ENCODE measurements around the gene CLCA4. TPM values are rescaled to one million over a fixed set of nuclear protein-coding genes. Genes with fewer than 3 reads are reported as not detected.
A peak's percentile ranks its signal among the peaks of the same experiment; 100 is the strongest.
"Not testable (repeated sequence)": the region's sequence is repeated elsewhere in the genome, so short reads cannot be mapped to it uniquely, and the experiment has no call there.

The CLCA4 gene
- total RNA-seq, 1 donor, result not detected

GRCh38 chr1:86583593-86583992 lies 36.7 kb downstream of the CLCA4 start:
- no peak overlapping the region for H2AFZ ChIP-seq (ENCODE audit: low read length)
- peaks cover 5% of the 10 kb centered on the region for H3K27me3 ChIP-seq (ENCODE audit: insufficient read depth, low read length)
- no peak overlapping the region for H3K4me3 ChIP-seq (ENCODE audit: insufficient read depth, low read length)
- H3K36me3 ChIP-seq (ENCODE audit: insufficient read depth, low read length), result no peaks in the 10 kb centered on the region
- no peak overlapping the region for H3K27ac ChIP-seq (ENCODE audit: low read depth, low read length)
- DNase-seq (ENCODE audit: insufficient read length, low spot score, missing footprints), result no peak
- TF ChIP-seq CTCF (IDR thresholded peaks at IDR 0.05; ENCODE audit: extremely low read depth, low read depth, low read length), result no peak
- no peaks in the 10 kb centered on the region for H4K20me1 ChIP-seq (ENCODE audit: insufficient read depth, low read length)
- H3K4me2 ChIP-seq (ENCODE audit: insufficient read depth, low read length), result no peak overlapping the region
- H3K9me3 ChIP-seq (ENCODE audit: low read depth, low read length), result no peaks in the 10 kb centered on the region
- H3K4me1 ChIP-seq (ENCODE audit: insufficient read depth, low read length), result no peaks in the 10 kb centered on the region
- no peaks in the 10 kb centered on the region for H3K79me2 ChIP-seq (ENCODE audit: insufficient read depth, low read length)

- no peak overlapping the region for H3K4me3 ChIP-seq (ENCODE audit: insufficient read depth, low read length)
- H3K4me2 ChIP-seq (ENCODE audit: insufficient read depth, low read length), result no peak overlapping the region
- H4K20me1 ChIP-seq (ENCODE audit: insufficient read depth, low read length), result no peaks in the 10 kb centered on the region
- H3K9me3 ChIP-seq (ENCODE audit: low read depth, low read length), result no peaks in the 10 kb centered on the region
- H3K79me2 ChIP-seq (ENCODE audit: insufficient read depth, low read length), result no peaks in the 10 kb centered on the region
- H3K27ac ChIP-seq (ENCODE audit: low read depth, low read length), result no peak overlapping the region
- no peak for TF ChIP-seq CTCF (IDR thresholded peaks at IDR 0.05; ENCODE audit: extremely low read depth, low read depth, low read length)
- DNase-seq (ENCODE audit: insufficient read length, low spot score, missing footprints), result no peak
- H2AFZ ChIP-seq (ENCODE audit: low read length), result no peak overlapping the region
- H3K27me3 ChIP-seq (ENCODE audit: insufficient read depth, low read length), result peaks cover 6% of the 10 kb centered on the region
- no peaks in the 10 kb centered on the region for H3K4me1 ChIP-seq (ENCODE audit: insufficient read depth, low read length)
- no peaks in the 10 kb centered on the region for H3K36me3 ChIP-seq (ENCODE audit: insufficient read depth, low read length)
These were observed 47.4 kb downstream of the CLCA4 start for GRCh38 chr1:86594284-86594770.

DNA sequence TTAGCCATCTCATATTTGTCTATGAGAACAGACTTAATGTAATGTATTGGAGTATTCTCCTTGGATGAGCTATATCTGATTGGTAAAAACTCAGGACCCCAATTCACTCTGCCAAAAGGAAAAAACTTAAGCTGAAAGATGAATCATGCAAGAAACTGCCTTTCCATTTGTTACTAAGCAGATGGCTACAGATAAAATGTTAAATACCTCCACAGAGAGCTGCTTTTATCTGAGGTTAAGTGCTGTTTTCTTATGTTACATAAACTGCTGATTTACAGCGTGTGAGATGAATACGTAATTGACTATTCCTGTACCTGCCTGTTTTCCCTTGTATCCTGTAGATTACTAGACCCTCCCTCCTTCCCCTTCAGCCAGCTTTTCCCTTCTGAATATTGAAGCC lies 49.3 kb downstream of the CLCA4 start:
- Histone ChIP-seq H3K4me1 (ENCODE audit: insufficient read depth, low read length) (no peaks in the 10 kb centered on the region), H3K36me3 (ENCODE audit: insufficient read depth, low read length) (no peaks in the 10 kb centered on the region), H3K27me3 (ENCODE audit: insufficient read depth, low read length) (peaks cover 3% of the 10 kb centered on the region), H3K4me2 (ENCODE audit: insufficient read depth, low read length) (no peak overlapping the region), H4K20me1 (ENCODE audit: insufficient read depth, low read length) (no peaks in the 10 kb centered on the region), H3K79me2 (ENCODE audit: insufficient read depth, low read length) (no peaks in the 10 kb centered on the region), H3K27ac (ENCODE audit: low read depth, low read length) (no peak overlapping the region), H3K4me3 (ENCODE audit: insufficient read depth, low read length) (no peak overlapping the region), H3K9me3 (ENCODE audit: low read depth, low read length) (no peaks in the 10 kb centered on the region), H2AFZ (ENCODE audit: low read length) (no peak overlapping the region)
- TF ChIP-seq CTCF (IDR thresholded peaks at IDR 0.05; ENCODE audit: extremely low read depth, low read depth, low read length), result no peak
- peak; percentile 39 for DNase-seq (ENCODE audit: insufficient read length, low spot score, missing footprints)

GRCh38 chr1:86596741-86597290 lies 49.9 kb downstream of the CLCA4 start:
- no peak for TF ChIP-seq CTCF (IDR thresholded peaks at IDR 0.05; ENCODE audit: extremely low read depth, low read depth, low read length)
- no peaks in the 10 kb centered on the region for H3K79me2 ChIP-seq (ENCODE audit: insufficient read depth, low read length)
- no peak for DNase-seq (ENCODE audit: insufficient read length, low spot score, missing footprints)
- H3K4me1 ChIP-seq (ENCODE audit: insufficient read depth, low read length), result no peaks in the 10 kb centered on the region
- H3K9me3 ChIP-seq (ENCODE audit: low read depth, low read length), result no peaks in the 10 kb centered on the region
- no peak overlapping the region for H3K4me2 ChIP-seq (ENCODE audit: insufficient read depth, low read length)
- no peak overlapping the region for H3K27ac ChIP-seq (ENCODE audit: low read depth, low read length)
- no peak overlapping the region for H3K4me3 ChIP-seq (ENCODE audit: insufficient read depth, low read length)
- H2AFZ ChIP-seq (ENCODE audit: low read length), result no peak overlapping the region
- H3K27me3 ChIP-seq (ENCODE audit: insufficient read depth, low read length), result peaks cover 3% of the 10 kb centered on the region
- H3K36me3 ChIP-seq (ENCODE audit: insufficient read depth, low read length), result no peaks in the 10 kb centered on the region
- no peaks in the 10 kb centered on the region for H4K20me1 ChIP-seq (ENCODE audit: insufficient read depth, low read length)

GRCh38 chr1:86606080-86606479 lies 59.2 kb downstream of the CLCA4 start:
- H3K9me3 ChIP-seq (ENCODE audit: low read depth, low read length); H3K27ac ChIP-seq (ENCODE audit: low read depth, low read length); H3K36me3 ChIP-seq (ENCODE audit: insufficient read depth, low read length); H3K79me2 ChIP-seq (ENCODE audit: insufficient read depth, low read length); H3K4me3 ChIP-seq (ENCODE audit: insufficient read depth, low read length); H4K20me1 ChIP-seq (ENCODE audit: insufficient read depth, low read length); H2AFZ ChIP-seq (ENCODE audit: low read length); H3K27me3 ChIP-seq (ENCODE audit: insufficient read depth, low read length); DNase-seq (ENCODE audit: insufficient read length, low spot score, missing footprints); H3K4me1 ChIP-seq (ENCODE audit: insufficient read depth, low read length); H3K4me2 ChIP-seq (ENCODE audit: insufficient read depth, low read length): not testable (repeated sequence)

Data from osteoblast (primary cell).